ENCODE results near the gene FER.

Gene FER

DNA sequence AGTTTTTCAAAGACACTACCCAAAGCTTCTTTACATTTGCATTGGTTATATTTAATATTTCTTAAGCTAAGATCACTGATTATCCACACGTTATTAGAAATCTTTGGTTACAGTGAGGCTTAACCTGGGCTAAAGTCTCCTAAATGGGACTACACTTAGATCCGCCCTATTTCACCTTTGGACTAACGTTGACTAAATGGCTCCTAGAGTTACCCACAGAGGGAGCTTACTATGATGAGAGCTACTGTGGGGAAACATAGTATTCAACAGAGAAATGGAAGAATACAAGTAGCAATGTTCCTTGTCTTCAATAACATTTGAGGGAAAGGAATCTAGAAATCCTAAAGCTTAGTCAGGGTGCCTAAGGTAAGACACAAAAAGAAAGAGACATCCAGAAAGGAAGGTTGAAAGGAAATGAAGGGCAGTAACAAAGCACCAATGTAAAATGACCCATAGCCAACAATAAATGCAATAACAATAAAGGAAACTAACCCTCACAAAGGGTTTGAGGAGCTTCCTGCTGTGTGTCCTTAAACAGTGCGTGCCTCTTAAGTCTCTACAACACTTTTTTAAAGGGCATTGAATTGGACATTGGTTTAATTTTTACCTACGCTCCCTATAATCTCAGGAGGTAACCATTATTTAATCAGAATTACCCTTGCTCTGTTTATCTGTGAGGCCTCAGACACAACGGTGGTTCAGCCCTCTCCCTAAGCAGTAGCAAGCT, 445.0 kb downstream of the FER start:
- DNase-seq, result no peak

DNA sequence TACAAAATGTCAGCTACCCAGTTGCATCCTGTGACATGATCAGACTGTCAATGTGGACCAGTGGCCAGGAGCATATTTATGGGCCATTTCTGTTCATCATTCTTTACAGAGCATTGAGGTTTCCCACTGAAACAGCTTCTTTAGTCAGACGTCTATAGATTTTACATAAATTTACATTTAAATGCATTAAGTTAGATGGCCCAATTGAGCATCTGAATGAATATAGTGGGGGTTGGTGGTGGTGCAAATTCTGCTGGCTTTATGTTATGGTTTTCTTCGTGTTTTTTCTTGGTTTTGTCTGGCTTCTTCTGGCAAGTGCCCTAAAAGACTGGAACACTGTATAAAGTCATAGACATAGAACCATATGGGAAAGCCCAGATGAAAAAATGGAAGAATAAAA, 448.0 kb downstream of the FER start:
- DNase-seq, result no peak

DNA sequence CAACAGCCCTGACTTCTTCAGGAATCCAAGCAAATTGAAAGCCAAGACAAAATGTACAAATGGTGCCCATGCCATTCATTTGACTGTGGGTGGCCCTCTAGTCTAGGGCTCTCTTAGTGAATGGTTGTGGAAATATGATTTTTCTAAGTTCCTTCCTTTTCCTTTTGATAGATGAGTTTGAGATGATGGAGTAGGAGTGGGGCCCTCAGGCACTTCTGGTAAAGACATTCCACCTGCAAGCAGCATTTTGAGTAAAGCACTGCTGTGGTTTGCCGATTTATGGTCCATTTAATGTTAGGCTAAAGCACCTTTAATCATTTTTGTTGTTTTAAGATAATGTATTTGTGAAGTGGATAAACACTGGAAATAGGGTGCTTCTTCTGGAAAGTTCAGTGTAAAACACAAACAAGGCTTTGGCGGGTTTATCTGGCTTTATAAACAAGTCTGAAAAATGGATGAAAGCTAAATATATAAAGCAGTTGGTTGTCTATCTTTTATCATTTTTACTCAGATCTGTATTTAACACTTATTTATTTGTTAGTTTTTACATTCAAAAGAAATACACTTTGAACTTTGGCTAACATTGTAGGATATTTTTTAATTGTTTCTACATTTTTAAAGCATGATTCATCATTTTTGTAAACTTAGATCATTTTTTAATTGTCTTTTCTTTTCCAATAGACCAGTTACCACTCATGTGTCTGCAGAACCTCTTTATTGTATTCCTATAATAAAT, 448.6 kb downstream of the FER start:
- DNase-seq, result no peak

DNA sequence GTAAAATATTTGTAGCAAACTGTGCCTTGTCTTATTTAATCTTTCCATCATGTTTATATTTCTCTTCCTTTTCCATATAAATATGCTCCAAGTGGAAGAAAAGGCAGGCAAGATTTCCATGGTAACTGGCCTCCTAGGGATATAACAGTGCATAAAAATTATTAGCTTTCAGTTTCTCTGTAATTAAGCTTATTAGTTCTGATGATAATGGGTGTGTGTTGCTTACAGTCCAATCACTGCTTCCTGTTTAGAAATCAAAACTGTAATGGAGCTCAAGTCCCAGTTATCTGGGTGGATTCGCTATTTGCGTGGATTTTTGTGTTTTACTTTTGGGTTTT, 449.1 kb downstream of the FER start:
- DNase-seq, result no peak

DNA sequence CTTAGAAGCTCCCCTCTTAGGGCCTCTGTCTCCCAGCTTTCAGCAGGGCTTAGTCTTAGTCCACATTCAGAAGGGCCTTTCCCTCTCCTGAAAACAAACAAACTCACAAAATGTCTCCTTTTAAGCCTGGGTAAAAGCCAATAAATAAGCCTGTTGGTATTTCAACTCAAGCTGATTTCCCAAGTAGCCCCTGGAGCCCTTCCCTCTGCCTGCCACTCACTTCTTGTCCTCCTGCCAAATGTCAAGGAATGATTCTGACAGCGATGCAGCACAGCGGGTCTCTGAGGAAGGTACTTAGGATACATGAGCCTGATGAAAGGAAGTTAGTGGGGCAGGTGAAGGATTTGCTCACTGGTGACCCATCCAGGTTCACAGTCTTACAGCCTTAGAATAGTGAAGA, 451.6 kb downstream of the FER start:
- DNase-seq, result no peak

DNA sequence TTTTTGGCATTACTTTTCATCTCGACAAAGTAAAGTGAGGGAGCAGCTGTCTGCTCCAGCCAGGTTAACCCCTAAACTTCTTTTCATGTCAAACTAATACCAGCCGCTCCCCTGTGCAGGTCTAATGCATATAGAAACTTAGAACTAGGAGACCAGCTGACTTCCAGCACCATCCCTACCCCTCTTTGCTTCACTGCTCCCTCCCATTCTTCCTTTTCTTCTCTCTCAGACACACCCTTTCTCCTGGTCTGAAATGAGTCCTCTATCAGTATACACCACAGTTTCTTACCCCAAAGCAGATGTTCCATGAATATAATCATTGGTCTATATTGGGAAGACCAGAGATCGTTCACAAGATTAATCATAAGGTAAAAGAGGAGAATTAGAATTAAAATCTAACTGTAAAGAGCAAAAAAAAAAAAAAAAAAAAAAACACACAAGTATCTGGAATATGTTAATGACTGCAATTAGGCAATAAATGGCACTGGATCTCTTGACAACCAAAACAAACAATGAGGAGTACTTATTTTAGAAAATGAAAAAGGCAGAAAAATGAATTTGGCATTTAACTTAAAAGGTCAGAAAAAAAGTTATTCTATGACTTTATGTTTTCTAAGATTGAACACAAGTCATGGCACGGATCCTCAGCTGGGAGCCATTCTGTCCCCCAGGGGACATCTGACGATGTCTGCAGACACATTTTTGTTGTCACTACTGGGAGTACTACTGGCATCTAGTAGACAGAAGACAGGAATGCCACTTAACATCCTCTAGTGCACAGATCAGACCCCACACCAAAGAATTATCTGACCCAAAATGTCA, 452.3 kb downstream of the FER start:
- no peak for DNase-seq

DNA sequence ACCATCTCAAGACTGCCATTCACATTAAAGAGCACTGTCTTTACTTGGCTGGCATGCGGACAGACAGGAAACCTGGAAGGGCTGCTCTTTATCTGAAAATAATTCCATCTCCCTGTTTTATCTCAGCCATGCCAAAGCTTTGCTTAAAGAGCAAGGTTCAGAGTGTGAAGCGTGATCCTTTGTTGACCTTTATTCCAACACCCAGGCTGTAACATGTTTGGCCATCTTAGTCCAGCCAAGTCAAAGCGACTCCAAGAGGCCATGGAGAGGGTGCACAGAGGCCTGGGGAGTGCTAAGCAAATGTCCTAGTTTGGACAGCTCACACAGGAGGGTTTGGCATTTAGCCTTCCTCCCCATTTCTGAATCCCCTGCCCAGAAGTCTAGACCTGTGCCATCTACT, 467.3 kb downstream of the FER start:
- no peak for DNase-seq

DNA sequence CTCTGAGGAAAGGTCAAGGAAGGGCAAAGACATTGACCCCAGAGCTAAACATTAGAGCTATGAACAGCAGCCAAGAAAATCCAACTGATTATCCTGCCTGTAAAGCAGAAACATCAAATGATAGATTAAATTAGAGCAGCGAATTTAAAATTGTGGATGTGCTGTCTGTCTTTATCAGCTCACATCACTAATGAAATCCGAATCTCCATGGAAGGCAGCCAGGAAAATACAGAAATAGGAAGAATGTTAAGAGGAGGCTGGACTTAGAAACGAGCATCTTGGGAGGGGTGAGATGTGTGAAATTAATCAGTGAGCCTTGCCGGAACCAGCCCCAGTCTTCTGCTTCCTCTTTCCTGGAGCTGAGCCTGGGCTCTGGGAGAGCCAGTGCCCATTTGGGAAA, 471.1 kb downstream of the FER start:
- no peak for DNase-seq

DNA sequence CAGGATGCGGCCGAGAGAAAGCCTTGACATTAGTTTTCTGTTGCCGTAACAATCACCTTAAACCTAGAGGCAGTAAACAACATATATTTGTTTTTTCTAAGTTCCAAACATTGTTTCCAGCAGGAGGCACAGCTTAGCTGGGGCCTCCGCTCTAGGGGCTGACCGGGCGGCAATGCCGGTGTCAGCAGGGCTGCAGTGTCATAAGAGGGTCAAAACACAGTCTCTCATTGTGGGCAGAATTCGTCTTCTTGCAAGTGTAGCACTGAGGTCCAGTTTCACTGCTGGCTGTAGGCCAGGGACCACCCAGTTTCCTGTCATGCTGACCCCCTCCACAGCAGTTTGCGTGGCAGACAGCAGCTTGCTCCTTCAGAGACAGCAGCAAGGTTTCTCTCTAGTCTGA, 475.8 kb downstream of the FER start:
- DNase-seq, result no peak

DNA sequence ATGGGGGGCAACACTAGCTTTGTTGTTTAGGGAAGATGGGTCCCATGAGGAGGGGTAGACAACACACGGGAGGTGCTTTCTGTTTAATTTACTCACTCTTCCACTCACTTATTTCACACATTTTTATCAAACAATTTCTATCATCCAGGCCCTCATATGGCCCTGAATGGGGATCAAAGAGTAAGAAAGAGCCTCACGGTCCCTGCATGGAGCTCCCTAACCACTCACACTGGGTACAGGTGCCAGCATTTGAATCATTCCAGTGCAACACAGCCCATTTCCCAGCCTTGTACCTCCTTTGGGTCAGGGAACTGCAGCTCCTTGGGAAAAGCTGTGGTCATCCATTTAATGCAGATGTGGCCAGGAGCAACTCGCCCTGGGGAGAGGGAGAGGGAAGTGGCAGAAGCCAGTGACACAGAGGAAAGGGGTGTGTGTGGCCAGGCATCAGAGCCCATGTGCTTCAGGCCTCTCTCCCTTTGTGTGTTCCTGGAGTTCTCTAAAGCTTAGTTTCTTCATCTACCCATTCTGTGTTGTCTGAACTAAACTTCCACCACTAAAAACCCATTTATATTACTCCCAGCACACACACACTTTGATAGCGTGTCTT, 476.7 kb downstream of the FER start:
- no peak for DNase-seq

DNA sequence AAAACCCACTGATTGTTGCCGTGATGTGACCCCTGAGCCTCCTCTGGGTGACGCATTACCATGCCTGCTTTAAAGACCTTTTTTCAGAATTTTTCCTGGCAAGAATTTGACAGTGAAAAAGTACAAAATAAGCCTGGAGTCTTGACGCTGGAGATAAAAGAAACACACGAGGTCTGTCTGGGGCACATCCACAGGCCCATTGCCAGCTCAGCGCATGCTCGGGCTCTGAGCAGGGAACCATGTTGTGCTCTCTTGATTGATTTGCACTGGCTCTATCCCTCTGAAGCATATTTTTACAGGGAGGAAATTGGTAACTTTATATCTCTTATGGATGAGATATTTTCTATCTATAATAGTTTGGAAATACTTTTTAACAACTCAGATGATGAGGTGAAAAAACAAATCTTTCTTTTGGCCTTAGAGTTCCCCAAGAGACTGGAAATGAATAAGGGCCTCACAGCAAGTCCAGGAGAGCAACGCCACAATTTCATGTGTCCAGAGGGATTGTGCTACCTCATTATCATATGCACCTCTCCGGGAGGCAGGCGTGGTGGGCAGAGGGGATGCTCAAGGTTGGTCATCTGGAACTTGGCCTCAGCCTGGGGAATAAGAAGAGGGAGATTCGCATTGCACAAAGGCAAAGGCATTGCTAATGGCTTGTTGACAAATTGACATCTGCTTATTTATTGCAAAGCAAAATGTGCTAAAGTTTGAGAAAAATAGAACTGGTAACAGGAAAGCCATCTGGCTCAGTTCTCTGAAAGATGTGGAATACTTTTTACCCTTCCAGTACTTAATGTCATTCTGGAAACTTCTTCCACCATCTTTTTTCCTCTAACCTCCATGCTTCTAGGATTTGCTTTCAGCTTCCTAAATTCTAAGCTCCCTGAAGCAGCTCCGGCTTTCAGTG, 478.3 kb downstream of the FER start:
- no peak for DNase-seq

DNA sequence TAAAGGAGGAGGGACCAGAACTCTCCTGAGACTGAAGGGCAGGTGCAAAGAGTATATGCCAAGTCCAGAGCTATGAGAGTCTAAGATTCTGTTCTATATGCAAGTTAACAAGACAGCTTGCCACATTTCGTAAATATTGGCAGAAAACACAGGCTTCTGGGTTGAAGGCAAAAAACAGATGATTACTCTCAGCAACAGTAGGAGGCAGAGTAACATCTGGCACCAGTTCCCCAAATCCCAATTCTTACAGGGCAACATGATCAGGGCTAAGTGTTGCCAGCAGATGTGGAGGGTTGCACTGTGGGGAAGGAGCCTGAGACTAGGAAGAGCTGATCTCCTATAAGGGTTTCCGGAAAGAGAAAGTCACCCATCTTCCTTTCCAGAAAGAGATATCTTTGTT, 482.7 kb downstream of the FER start:
- no peak for DNase-seq

DNA sequence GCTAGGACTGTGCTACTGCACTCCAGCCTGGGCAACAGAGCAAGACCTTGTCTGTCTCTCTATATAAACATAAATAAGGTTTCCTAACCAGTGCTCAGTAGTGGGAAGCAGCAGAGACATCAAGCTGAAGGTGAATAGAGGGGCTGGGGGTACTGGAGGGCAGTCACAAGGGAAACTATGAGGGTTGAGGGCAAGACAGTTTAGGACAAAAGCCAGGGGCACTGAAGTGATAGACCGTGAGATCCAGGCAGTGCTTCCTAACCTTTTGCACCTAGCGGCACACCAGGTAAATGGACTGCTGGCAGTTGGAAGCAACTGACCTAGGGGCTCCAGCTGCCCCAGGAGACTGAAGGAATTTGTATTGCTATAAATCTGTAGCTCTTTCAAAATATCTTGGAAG, 483.6 kb downstream of the FER start:
- DNase-seq, result no peak

DNA sequence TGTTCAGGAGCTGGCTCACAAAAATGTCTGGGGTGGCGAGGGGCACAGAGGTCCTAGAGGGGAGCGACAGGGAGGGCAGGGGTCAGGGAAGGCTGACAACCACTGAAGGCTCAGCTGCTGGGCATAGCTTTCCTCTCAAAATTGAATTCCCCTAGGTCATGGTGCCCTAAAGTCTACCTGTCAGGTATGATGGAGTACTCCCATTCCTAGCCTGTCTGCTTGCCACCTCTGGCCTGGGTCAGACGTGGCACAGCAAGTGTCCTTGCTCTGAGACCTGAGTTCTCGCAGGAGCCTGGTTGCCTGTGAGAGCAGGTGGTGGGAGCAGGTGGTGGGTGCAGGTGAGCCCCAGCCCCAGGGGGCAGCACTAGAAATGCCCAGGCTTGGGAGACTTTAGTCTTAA, 486.7 kb downstream of the FER start:
- no peak for DNase-seq

DNA sequence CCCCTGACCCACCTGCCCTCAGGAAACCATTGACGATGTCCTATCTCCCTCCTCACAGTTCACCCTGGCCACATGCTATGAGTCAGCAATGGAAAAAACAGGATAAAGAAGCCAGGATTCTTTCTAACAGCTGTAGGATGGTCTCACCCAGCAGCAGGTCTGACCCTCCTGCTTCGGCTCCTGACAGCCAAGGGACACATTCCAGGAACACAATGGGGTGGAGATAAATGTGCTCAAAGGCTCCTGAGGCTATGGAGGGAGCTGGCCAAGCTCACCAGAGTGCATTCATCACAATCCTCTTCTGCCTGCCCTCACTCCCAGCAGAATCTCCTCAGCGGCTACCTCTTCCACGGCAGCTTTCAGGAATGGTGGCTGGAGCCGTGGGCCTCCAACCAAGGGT, 491.8 kb downstream of the FER start:
- no peak for DNase-seq

DNA sequence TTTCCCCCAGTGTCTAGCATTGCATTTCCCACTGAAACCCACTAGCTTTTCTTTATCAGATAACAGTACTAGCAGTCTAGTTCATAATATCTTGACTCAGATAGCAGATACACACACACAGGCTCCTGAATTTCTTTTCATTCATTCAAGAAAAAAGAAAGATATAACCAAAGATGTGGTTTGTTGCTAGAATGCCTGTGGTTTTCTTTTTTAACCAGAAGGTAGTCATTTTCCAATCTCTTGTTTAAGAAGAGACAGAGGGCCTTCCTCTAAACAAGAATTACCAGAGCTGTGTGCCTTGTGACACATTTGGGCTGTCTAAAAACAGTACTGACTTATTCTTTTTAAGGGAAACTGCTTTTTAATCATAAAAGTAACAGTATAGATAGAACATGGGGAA, 494.8 kb downstream of the FER start:
- DNase-seq, result no peak

DNA sequence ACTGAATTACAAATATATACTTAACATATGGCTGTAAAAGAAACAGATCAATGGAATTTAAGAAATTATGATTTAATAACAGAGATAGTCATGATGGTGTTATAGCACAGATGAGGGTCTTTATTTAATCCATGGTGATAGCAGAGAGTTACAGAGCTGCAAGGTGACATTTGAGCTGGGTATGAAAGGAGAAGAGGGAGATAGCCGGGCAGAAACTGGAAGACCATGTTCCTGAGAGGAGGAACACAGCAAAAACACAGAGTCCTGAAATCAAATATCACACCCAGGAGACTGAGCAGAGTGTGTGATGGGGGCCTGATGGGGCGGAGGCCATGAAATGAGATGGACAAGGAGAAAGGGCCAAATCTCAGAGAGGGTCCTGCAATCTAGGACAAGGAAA, 498.7 kb downstream of the FER start:
- DNase-seq, result no peak
